DMS153 treated with DMSO at 0.1 percent for 48 hours (cell line): ENCODE measurements around the gene PAK3.

Source experiments
- DNase-seq: peaks from one replicate; lab custom pipeline; 2025; ENCODE audit not compliant: unreplicated experiment; lab: John Stamatoyannopoulos, UW

PAK3 gene

GRCh38 chrX:111260451-111260850 lies 164.5 kb downstream of the PAK3 start:
- no peak for DNase-seq

DNA sequence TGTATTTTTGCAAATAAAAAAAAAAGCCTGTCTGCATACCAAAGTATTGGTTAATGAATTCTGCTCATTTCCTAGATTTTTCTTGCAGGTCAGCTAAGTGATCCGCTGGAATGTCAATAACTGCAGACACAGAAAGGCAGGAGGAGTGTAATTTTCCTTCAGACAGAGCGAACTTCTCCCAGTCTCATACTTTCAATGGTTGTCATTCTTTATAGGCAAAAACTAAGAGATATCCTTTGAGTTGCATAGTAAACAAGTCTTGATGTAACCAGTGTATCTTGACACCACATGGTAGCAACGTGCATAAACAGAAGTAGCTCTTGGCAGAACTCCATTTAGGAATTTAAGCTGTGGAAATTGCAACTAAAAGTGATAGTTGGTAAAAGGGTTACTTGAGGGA lies 166.1 kb downstream of the PAK3 start:
- DNase-seq: no peak

DNA sequence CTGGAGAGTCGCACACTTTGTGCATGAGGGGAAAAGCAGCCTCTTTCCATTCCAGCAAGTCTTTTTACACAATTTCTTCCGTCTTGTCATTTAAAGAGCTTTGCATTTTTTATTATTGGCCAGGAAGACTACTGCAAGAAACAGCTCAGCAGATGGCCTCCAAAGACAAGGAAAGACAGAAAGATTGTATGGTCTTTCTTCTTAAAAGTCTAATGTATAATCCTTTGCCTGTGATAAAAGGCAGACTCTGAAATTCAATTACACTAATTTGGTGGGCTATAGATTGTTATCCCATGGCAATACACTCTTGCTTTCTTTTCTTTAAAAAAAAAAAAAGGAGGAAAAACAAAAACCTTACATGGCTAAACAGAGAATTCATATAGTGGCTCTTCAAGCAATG lies 168.4 kb downstream of the PAK3 start:
- no peak for DNase-seq

DNA sequence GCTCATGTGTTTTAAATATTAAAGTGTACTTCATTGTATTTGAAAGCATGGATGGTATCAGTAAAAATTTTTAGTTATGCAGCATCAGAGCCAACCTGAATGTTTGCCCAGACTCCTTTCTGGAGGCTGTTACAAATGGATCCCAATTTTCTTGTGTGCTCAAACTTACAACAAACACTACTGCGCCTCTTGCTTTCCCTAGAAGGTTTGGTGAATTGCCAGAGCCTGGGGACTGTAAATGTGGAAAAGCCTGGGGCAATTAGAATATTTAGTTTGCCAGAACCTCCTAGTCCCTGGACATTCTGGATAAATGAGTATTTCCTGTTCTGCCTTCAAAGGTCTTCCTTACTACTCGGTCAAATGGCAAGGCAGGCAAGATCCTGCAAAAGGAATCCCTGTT lies 169.5 kb downstream of the PAK3 start:
- no peak for DNase-seq

- no peak for DNase-seq
Measured at GRCh38 chrX:111268506-111268905, 172.5 kb downstream of the PAK3 start.

GRCh38 chrX:111270339-111270738 lies 174.3 kb downstream of the PAK3 start, which contains the start of gene CAPN6:
TSS of gene CAPN6 (minus strand) at chrX:111270483. CDS start at chrX:111263936, 6,547 bp downstream.
- DNase-seq: no peak
